GM21423 (cell line): ENCODE data around the gene CCDC137.

Source experiments
- ATAC-seq: cut with Tn5 transposase; IDR thresholded peaks from one replicate; pipeline ENCODE4 v1.9.1; 2021; ENCODE audit warnings: mild to moderate bottlenecking, moderate library complexity; ENCODE audit not compliant: unreplicated experiment

The CCDC137 gene

GRCh38 chr17:81681672-81682071 is 15.1 kb downstream of the CCDC137 start:
- ATAC-seq: no peak

- ATAC-seq: no peak
Measured at GRCh38 chr17:81682565-81683207, 16.1 kb downstream of the CCDC137 start.

- ATAC-seq: peak; percentile 8
Measured at GRCh38 chr17:81683208-81683583, 16.7 kb downstream of the CCDC137 start.

GRCh38 chr17:81683584-81684441 is 17.3 kb downstream of the CCDC137 start, which contains the start of the genes ARL16 and HGS:
Gene ARL16 (minus strand): TSS chr17:81683797. CDS start chr17:81683753, 44 bp downstream.
Gene HGS (plus strand): TSS chr17:81684011. CDS start chr17:81684067, 56 bp downstream.
- peak; percentile 90 for ATAC-seq

GRCh38 chr17:81684442-81684911 is 17.9 kb downstream of the CCDC137 start:
- no peak for ATAC-seq

- ATAC-seq: no peak
Measured at GRCh38 chr17:81685108-81685507, 18.6 kb downstream of the CCDC137 start.

- no peak for ATAC-seq
Measured at GRCh38 chr17:81686614-81687013, 20.1 kb downstream of the CCDC137 start.

- no peak for ATAC-seq
Measured at GRCh38 chr17:81687770-81688541, 21.4 kb downstream of the CCDC137 start.

GRCh38 chr17:81688616-81689015 is 22.1 kb downstream of the CCDC137 start:
- ATAC-seq: no peak

GRCh38 chr17:81690066-81690465 is 23.5 kb downstream of the CCDC137 start:
- no peak for ATAC-seq

GRCh38 chr17:81690549-81690948 is 24.0 kb downstream of the CCDC137 start:
- no peak for ATAC-seq

- no peak for ATAC-seq
Measured at GRCh38 chr17:81691196-81691595, 24.7 kb downstream of the CCDC137 start.

GRCh38 chr17:81691608-81692007 is 25.1 kb downstream of the CCDC137 start:
- no peak for ATAC-seq

GRCh38 chr17:81693509-81694210 is 27.1 kb downstream of the CCDC137 start:
- ATAC-seq: no peak

- ATAC-seq: no peak
Measured at GRCh38 chr17:81694810-81695209, 28.3 kb downstream of the CCDC137 start.

GRCh38 chr17:81695211-81695610 is 28.7 kb downstream of the CCDC137 start:
- ATAC-seq: no peak

GRCh38 chr17:81695801-81696200 is 29.3 kb downstream of the CCDC137 start:
- ATAC-seq: no peak

- ATAC-seq: no peak
Measured at GRCh38 chr17:81696218-81696941, 29.8 kb downstream of the CCDC137 start.

- no peak for ATAC-seq
Measured at GRCh38 chr17:81697261-81698044, 30.9 kb downstream of the CCDC137 start.
